ENCODE results near the gene SMOC1.

- TF ChIP-seq EZH2 (IDR thresholded peaks at IDR 0.05; ENCODE audit: borderline replicate concordance, low read length) = no peak
- TF ChIP-seq, protein P1, sequence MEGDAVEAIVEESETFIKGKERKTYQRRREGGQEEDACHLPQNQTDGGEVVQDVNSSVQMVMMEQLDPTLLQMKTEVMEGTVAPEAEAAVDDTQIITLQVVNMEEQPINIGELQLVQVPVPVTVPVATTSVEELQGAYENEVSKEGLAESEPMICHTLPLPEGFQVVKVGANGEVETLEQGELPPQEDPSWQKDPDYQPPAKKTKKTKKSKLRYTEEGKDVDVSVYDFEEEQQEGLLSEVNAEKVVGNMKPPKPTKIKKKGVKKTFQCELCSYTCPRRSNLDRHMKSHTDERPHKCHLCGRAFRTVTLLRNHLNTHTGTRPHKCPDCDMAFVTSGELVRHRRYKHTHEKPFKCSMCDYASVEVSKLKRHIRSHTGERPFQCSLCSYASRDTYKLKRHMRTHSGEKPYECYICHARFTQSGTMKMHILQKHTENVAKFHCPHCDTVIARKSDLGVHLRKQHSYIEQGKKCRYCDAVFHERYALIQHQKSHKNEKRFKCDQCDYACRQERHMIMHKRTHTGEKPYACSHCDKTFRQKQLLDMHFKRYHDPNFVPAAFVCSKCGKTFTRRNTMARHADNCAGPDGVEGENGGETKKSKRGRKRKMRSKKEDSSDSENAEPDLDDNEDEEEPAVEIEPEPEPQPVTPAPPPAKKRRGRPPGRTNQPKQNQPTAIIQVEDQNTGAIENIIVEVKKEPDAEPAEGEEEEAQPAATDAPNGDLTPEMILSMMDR (IDR thresholded peaks at IDR 0.05; ENCODE audit: low read length) = no peak
Observed at GRCh38 chr14:69859591-69859990, 19.6 kb upstream of the SMOC1 start.
